KMS-11 (cell line): ENCODE measurements around the gene RGS2.

Experiments
- H2AFZ ChIP-seq: fragments of 200-600 bp; sonication (generic); 2 replicates; pipeline ENCODE4 v1.6.1; 2016; ENCODE audit warnings: antibody characterized with exemption, mixed run types, low read depth
- H3K27ac ChIP-seq: fragments of 200-600 bp; sonication (generic); 2 replicates; pipeline ENCODE4 v1.6.1; 2016; ENCODE audit warnings: mild to moderate bottlenecking, mixed run types
- H3K27me3 ChIP-seq: fragments of 200-600 bp; sonication (generic); 2 replicates; pipeline ENCODE4 v1.6.1; 2017; ENCODE audit warnings: mild to moderate bottlenecking, low read depth, mixed run types, moderate library complexity; ENCODE audit not compliant: insufficient read depth
- H3K36me3 ChIP-seq: fragments of 200-600 bp; sonication (generic); 2 replicates; pipeline ENCODE4 v1.6.1; 2017; ENCODE audit warnings: mild to moderate bottlenecking, mixed run types; ENCODE audit not compliant: insufficient read depth
- H3K4me1 ChIP-seq: fragments of 200-600 bp; sonication (generic); 2 replicates; pipeline ENCODE4 v1.6.1; 2016; ENCODE audit warnings: mild to moderate bottlenecking, low read depth, mixed run types; ENCODE audit not compliant: poor library complexity, severe bottlenecking
- H3K4me2 ChIP-seq: fragments of 200-600 bp; sonication (generic); 2 replicates; pipeline ENCODE4 v1.7.0; 2016; ENCODE audit warnings: mild to moderate bottlenecking, mixed run types
- H3K4me3 ChIP-seq: fragments of 200-600 bp; sonication (generic); IDR thresholded peaks from 2 replicates; pipeline ENCODE4 v1.6.1; 2017; ENCODE audit warnings: low read depth, low read length, mixed read lengths; ENCODE audit not compliant: insufficient read depth
- H3K79me2 ChIP-seq: fragments of 200-600 bp; sonication (generic); 2 replicates; pipeline ENCODE4 v1.6.1; 2016; ENCODE audit warnings: low read depth, mixed run types; ENCODE audit not compliant: insufficient read depth
- H3K9ac ChIP-seq: fragments of 200-600 bp; sonication (generic); 2 replicates; pipeline ENCODE4 v1.6.1; 2016; ENCODE audit warnings: mild to moderate bottlenecking, mixed run types
- H4K20me1 ChIP-seq: fragments of 200-600 bp; sonication (generic); 2 replicates; pipeline ENCODE4 v1.6.1; 2016; ENCODE audit warnings: mild to moderate bottlenecking, mixed run types; ENCODE audit not compliant: insufficient read depth
- TF ChIP-seq, protein P1 (sequence below): fragments of 200-600 bp; sonication (generic); conservative IDR thresholded peaks from 2 replicates; pipeline ENCODE4 v1.6.1; 2017; ENCODE audit warnings: low read depth, mild to moderate bottlenecking, antibody characterized with exemption, low read length, moderate library complexity, mixed read lengths

RGS2 gene

DNA sequence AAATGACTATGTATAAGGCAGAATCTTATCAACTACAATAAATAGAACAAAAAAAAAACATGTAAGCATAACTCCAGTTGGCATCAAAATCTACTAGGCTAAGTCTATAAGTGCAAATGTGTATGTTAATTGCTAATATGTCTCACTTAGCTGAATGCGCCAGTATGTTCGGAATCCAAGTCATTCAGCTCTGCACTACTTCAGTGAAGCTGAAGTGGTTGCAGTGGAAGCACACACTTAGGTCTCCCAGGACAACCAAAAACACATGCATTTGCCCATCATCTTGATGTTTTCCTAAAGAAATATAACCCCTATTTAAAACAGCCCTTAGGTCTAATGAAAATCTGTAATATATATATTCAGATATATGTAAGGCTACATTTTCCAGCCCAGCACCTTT is 41.0 kb upstream of the RGS2 start:
- no peak overlapping the region for H3K9ac ChIP-seq
- TF ChIP-seq, protein P1, sequence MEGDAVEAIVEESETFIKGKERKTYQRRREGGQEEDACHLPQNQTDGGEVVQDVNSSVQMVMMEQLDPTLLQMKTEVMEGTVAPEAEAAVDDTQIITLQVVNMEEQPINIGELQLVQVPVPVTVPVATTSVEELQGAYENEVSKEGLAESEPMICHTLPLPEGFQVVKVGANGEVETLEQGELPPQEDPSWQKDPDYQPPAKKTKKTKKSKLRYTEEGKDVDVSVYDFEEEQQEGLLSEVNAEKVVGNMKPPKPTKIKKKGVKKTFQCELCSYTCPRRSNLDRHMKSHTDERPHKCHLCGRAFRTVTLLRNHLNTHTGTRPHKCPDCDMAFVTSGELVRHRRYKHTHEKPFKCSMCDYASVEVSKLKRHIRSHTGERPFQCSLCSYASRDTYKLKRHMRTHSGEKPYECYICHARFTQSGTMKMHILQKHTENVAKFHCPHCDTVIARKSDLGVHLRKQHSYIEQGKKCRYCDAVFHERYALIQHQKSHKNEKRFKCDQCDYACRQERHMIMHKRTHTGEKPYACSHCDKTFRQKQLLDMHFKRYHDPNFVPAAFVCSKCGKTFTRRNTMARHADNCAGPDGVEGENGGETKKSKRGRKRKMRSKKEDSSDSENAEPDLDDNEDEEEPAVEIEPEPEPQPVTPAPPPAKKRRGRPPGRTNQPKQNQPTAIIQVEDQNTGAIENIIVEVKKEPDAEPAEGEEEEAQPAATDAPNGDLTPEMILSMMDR: no peak
- H2AFZ ChIP-seq: no peak overlapping the region
- no peaks in the 10 kb centered on the region for H4K20me1 ChIP-seq
- H3K36me3 ChIP-seq: no peaks in the 10 kb centered on the region
- H3K27ac ChIP-seq: no peak overlapping the region
- no peaks in the 10 kb centered on the region for H3K79me2 ChIP-seq
- H3K4me1 ChIP-seq: no peaks in the 10 kb centered on the region
- H3K4me2 ChIP-seq: no peak overlapping the region
- H3K27me3 ChIP-seq: no peaks in the 10 kb centered on the region
- H3K4me3 ChIP-seq: no peak overlapping the region

DNA sequence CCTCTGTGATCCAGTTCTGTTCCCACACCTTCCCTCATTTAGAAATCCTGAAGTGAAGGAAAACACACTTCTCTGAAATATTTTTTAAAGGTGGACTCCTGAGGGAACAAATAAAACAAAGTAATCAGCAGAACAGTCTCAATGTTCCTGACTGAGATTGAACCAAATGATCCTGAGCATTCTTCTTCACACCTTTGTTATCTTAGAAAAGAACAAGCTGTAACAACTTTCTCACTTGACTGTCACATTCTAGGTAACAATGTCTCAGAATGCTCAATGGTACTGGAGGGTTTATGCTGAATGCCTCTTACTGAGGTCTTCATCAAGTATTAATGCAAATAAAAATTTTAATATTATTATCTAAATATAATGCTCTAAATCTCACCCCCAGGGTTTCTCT is 40.4 kb upstream of the RGS2 start:
- H3K36me3 ChIP-seq: no peaks in the 10 kb centered on the region
- no peaks in the 10 kb centered on the region for H4K20me1 ChIP-seq
- no peak overlapping the region for H3K4me3 ChIP-seq
- H3K4me1 ChIP-seq: no peaks in the 10 kb centered on the region
- H3K4me2 ChIP-seq: no peak overlapping the region
- H3K9ac ChIP-seq: no peak overlapping the region
- no peak overlapping the region for H2AFZ ChIP-seq
- no peak overlapping the region for H3K27ac ChIP-seq
- H3K79me2 ChIP-seq: no peaks in the 10 kb centered on the region
- TF ChIP-seq, protein P1: no peak
- H3K27me3 ChIP-seq: no peaks in the 10 kb centered on the region

DNA sequence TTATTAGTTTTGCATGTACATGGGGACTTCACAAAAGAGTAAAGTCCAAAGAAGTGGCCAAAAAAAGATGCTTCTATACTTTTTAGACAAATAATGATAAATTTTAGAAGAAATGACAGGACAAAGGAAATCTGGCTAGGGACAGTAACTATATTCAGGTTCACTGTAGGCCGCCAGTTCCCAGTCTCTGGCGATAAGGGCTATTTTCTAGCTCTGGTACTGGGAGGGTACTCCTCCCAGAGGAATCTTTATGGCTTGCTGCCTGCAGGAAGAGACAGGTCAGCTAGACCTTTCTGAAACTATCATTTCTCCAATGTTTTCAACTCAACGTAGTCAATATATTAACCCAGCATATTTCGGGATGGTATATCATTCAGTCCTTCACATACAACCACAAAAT is 37.5 kb upstream of the RGS2 start:
- H3K79me2 ChIP-seq: no peaks in the 10 kb centered on the region
- H3K27me3 ChIP-seq: no peaks in the 10 kb centered on the region
- H3K27ac ChIP-seq: no peak overlapping the region
- no peak overlapping the region for H3K9ac ChIP-seq
- H2AFZ ChIP-seq: no peak overlapping the region
- TF ChIP-seq, protein P1: no peak
- H3K36me3 ChIP-seq: no peaks in the 10 kb centered on the region
- no peak overlapping the region for H3K4me2 ChIP-seq
- no peaks in the 10 kb centered on the region for H3K4me1 ChIP-seq
- H3K4me3 ChIP-seq: no peak overlapping the region
- no peaks in the 10 kb centered on the region for H4K20me1 ChIP-seq

DNA sequence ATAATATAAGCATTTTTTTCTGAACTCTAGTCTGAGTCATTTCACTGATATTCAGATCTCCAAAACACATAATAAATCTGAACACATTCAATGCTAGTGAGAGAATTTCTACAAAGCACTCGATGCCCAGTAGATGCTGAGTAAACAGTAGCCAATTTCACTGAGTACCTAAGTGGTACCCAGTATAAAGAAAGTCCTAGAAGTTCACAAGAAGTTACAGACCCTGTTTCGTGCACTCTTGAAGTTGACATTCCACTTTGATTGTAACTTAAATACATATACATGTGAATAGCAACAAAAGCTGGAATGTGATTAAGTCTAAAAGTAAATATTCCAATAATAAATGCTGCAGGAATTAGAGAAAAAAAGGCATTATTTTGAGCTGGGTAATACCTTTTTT is 33.2 kb upstream of the RGS2 start:
- TF ChIP-seq, protein P1: no peak
- no peak overlapping the region for H3K4me2 ChIP-seq

More for the DNA sequence above, 33.2 kb upstream of the RGS2 start:
- no peak overlapping the region for H2AFZ ChIP-seq
- no peaks in the 10 kb centered on the region for H4K20me1 ChIP-seq
- H3K36me3 ChIP-seq: no peaks in the 10 kb centered on the region
- no peaks in the 10 kb centered on the region for H3K27me3 ChIP-seq
- H3K4me3 ChIP-seq: no peak overlapping the region
- H3K79me2 ChIP-seq: no peaks in the 10 kb centered on the region
- no peak overlapping the region for H3K27ac ChIP-seq
- H3K9ac ChIP-seq: no peak overlapping the region
- H3K4me1 ChIP-seq: no peaks in the 10 kb centered on the region
